IMR-90 (cell line): ENCODE results near the gene CCDC7. TPM values are rescaled to one million over a fixed set of nuclear protein-coding genes. Genes with fewer than 3 reads are reported as not detected.
A peak's percentile ranks its signal among the peaks of the same experiment; 100 is the strongest.

Experiments used
- ATAC-seq: fragments of 200-7000 bp; cut with Tn5 transposase; 2 replicates; pipeline ENCODE4 v1.9.1; 2020; ENCODE audit warnings: low read depth, mild to moderate bottlenecking, moderate library complexity
- BruUV-seq: library from RNA; stranded (reverse); fragments of 400-500 nt; replicated peaks from 2 replicates; lab custom pipeline; 2021; lab: Mats Ljungman, UMichigan
- CTCF ChIA-PET: fragments of 300-600 bp; formaldehyde crosslinking; extraction: SDS; loops from one replicate; lab custom pipeline; 2021; ENCODE audit warnings: antibody characterized with exemption; lab: Yijun Ruan, JAX
- POLR2A ChIA-PET: fragments of 300-600 bp; sonication (Branson Sonifier 250); formaldehyde crosslinking; loops from one replicate; lab custom pipeline; 2022; ENCODE audit warnings: antibody characterized with exemption; ENCODE audit not compliant: unreplicated experiment; lab: Charles Lee
- DNase-seq: peaks from one replicate; pipeline ENCODE4 v3.0.0; 2013
- H2AFZ ChIP-seq: replicated peaks from 2 replicates; pipeline ENCODE3; 2013; ENCODE audit warnings: low read length, mild to moderate bottlenecking; ENCODE audit not compliant: poor library complexity
- H2AK5ac ChIP-seq: 2 replicates; pipeline ENCODE4 v1.6.1; 2013; ENCODE audit warnings: low read depth, low read length, inconsistent platforms
- H2AK9ac ChIP-seq: replicated peaks from 2 replicates; pipeline ENCODE3; 2013; ENCODE audit warnings: mild to moderate bottlenecking, low read depth, low read length, moderate library complexity; ENCODE audit not compliant: poor library complexity
- H2BK120ac ChIP-seq: 2 replicates; pipeline ENCODE4 v1.6.1; 2013; ENCODE audit warnings: low read depth, low read length, inconsistent platforms
- H2BK15ac ChIP-seq: 3 replicates; pipeline ENCODE4 v1.6.1; 2013; ENCODE audit warnings: low read depth, low read length, inconsistent platforms
- H2BK20ac ChIP-seq: 2 replicates; pipeline ENCODE4 v1.6.1; 2013; ENCODE audit warnings: low read depth, mild to moderate bottlenecking, inconsistent platforms, low read length, moderate library complexity
- H2BK5ac ChIP-seq: 2 replicates; pipeline ENCODE4 v1.6.1; 2013; ENCODE audit warnings: mild to moderate bottlenecking, low read depth, low read length, inconsistent platforms; ENCODE audit not compliant: poor library complexity, severe bottlenecking
- H3K14ac ChIP-seq: replicated peaks from 2 replicates; pipeline ENCODE4 v1.6.1; 2013; ENCODE audit warnings: low read depth, low read length, inconsistent platforms
- H3K18ac ChIP-seq: 2 replicates; pipeline ENCODE4 v1.6.1; 2013; ENCODE audit warnings: low read depth, low read length, control low read depth
- H3K23ac ChIP-seq: 2 replicates; pipeline ENCODE4 v1.6.1; 2013; ENCODE audit warnings: low read depth, low read length, inconsistent platforms
- H3K27ac ChIP-seq: 2 replicates; pipeline ENCODE4 v1.5.1; 2013; ENCODE audit warnings: mild to moderate bottlenecking, control low read depth, low read length; ENCODE audit not compliant: insufficient read depth
- H3K27me3 ChIP-seq: 2 replicates; pipeline ENCODE4 v1.6.1; 2013; ENCODE audit warnings: low read length; ENCODE audit not compliant: control insufficient read depth, insufficient read depth
- H3K36me3 ChIP-seq: 2 replicates; pipeline ENCODE4 v1.6.1; 2013; ENCODE audit warnings: low read length, mixed read lengths; ENCODE audit not compliant: control insufficient read depth, insufficient read depth
- H3K4ac ChIP-seq: 2 replicates; pipeline ENCODE4 v1.6.1; 2013; ENCODE audit warnings: low read depth, low read length, inconsistent platforms
- H3K4me1 ChIP-seq: 2 replicates; pipeline ENCODE4 v1.6.1; 2013; ENCODE audit warnings: low read length, mixed read lengths; ENCODE audit not compliant: control insufficient read depth, insufficient read depth
- H3K4me2 ChIP-seq: 2 replicates; pipeline ENCODE4 v1.6.1; 2013; ENCODE audit warnings: low read depth, mild to moderate bottlenecking, control low read depth, low read length, moderate library complexity
- H3K4me3 ChIP-seq: 2 replicates; pipeline ENCODE4 v1.5.1; 2013; ENCODE audit warnings: low read depth, mild to moderate bottlenecking, control low read depth, low read length, moderate library complexity; ENCODE audit not compliant: insufficient read depth
- H3K56ac ChIP-seq: 2 replicates; pipeline ENCODE4 v1.6.1; 2013; ENCODE audit warnings: low read length, inconsistent platforms; ENCODE audit not compliant: insufficient read depth; ENCODE audit errors: extremely low read depth
- H3K79me1 ChIP-seq, 2 experiments: 2 replicates each; pipeline ENCODE4 v1.6.1; 2013; ENCODE audit warnings: low read length in 2 of 2, inconsistent platforms in 1 of 2, low read depth in 1 of 2
- H3K9ac ChIP-seq: 2 replicates; pipeline ENCODE4 v1.6.1; 2013; ENCODE audit warnings: low read depth, low read length, control low read depth
- H3K9me1 ChIP-seq: 2 replicates; pipeline ENCODE4 v1.6.1; 2013; ENCODE audit warnings: low read length, inconsistent platforms; ENCODE audit not compliant: insufficient read depth
- H3K9me3 ChIP-seq: 2 replicates; pipeline ENCODE4 v1.6.1; 2013; ENCODE audit warnings: low read length; ENCODE audit not compliant: control insufficient read depth, insufficient read depth
- H4K20me1 ChIP-seq: 2 replicates; pipeline ENCODE4 v1.6.1; 2013; ENCODE audit warnings: low read length, inconsistent platforms; ENCODE audit not compliant: insufficient read depth
- H4K5ac ChIP-seq: 2 replicates; pipeline ENCODE4 v1.6.1; 2013; ENCODE audit warnings: mild to moderate bottlenecking, low read depth, low read length, control low read depth
- H4K8ac ChIP-seq, 2 experiments: 2 replicates each; pipeline ENCODE4 v1.6.1; 2013; ENCODE audit warnings: low read depth in 2 of 2, low read length in 2 of 2, control low read depth in 1 of 2, inconsistent platforms in 1 of 2
- H4K91ac ChIP-seq: 2 replicates; pipeline ENCODE4 v1.6.1; 2013; ENCODE audit warnings: low read depth, low read length, inconsistent platforms; ENCODE audit not compliant: insufficient read depth
- BHLHE40 ChIP-seq: fragments of 150-350 bp; IDR thresholded peaks from 2 replicates; pipeline ENCODE4 v1.6.1; 2016; ENCODE audit warnings: mild to moderate bottlenecking, low read depth, low read length
- CHD1 ChIP-seq: IDR thresholded peaks from 2 replicates; pipeline ENCODE4 v1.6.1; 2012; ENCODE audit warnings: low read depth, low read length, improper control_type of control experiment
- CTCF ChIP-seq: conservative IDR thresholded peaks from 2 replicates; pipeline ENCODE4 v1.5.1; 2012; ENCODE audit warnings: mild to moderate bottlenecking, low read depth, low read length, improper control_type of control experiment
- FOS ChIP-seq: fragments of 150-350 bp; IDR thresholded peaks from 2 replicates; pipeline ENCODE4 v1.6.1; 2016; ENCODE audit warnings: low read depth, low read length
- MXI1 ChIP-seq: IDR thresholded peaks from 2 replicates; pipeline ENCODE4 v1.6.1; 2012; ENCODE audit warnings: low read depth, mild to moderate bottlenecking, low read length, moderate library complexity, borderline replicate concordance
- POLR2A ChIP-seq: IDR thresholded peaks from 2 replicates; pipeline ENCODE4 v1.6.1; 2012; ENCODE audit warnings: mild to moderate bottlenecking, low read depth, low read length
- WGBS, 2 experiments: methylation state at CpG; one replicate each; pipeline versions ENCODE4 v1.1.5 to v1.1.7; 2013; ENCODE audit warnings: missing lambda C conversion rate in 2 of 2; ENCODE audit not compliant: insufficient read length in 1 of 2; ENCODE audit errors: extremely low coverage in 2 of 2; 5-methylcytosine and 5-hydroxymethylcytosine counted together
- dilution Hi-C: fragments of 300-500 bp; cut with HindIII; formaldehyde crosslinking; loops from one replicate; pipeline ENCODE4 v1.14.3; 2018; ENCODE audit warnings: low sequenced_read_pairs; ENCODE audit not compliant: unreplicated experiment
- in situ Hi-C: fragments of 300-500 bp; cut with MboI; formaldehyde crosslinking; loops from 3 replicates; pipeline ENCODE4 v1.14.3; 2019; ENCODE audit warnings: low sequenced_read_pairs, inconsistent platforms, mixed read lengths
- intact Hi-C: fragments of 100-400 bp; cut with micrococcal nuclease; formaldehyde crosslinking; loops from 2 replicates; pipeline ENCODE4 v1.10.0; 2022
- polyA plus RNA-seq, 3 experiments: library from polyadenylated mRNA; depleted of rRNA; stranded (reverse); fragments of >200 nt; gene quantifications; 2 replicates each; pipeline ENCODE4 v1.2.3, GENCODE V29; 2012; ENCODE audit warnings: low replicate concordance in 1 of 3
- total RNA-seq: library from RNA; depleted of rRNA; stranded (reverse); fragments of >200 nt; gene quantifications from 2 replicates; pipeline ENCODE4 v1.2.3, GENCODE V29; 2012
- TF ChIP-seq, protein P1 (sequence below): fragments of 150-350 bp; IDR thresholded peaks from 2 replicates; pipeline ENCODE4 v1.6.1; 2017; ENCODE audit warnings: mild to moderate bottlenecking, antibody characterized with exemption, low read length, low read depth

CCDC7 gene
- total and polyA plus RNA-seq, 2 of the 4 experiments (the other 2 are of a cell fraction) = 0.74 to 4.3 TPM

GRCh38 chr10:32692174-32692573 lies 246.2 kb downstream of the CCDC7 start:
- Histone ChIP-seq H2AK5ac (no peak overlapping the region), H2BK20ac (no peak overlapping the region), H4K20me1 (no peaks in the 10 kb centered on the region), H4K91ac (no peak overlapping the region), H3K56ac (no peak overlapping the region), H4K5ac (no peak overlapping the region), H3K14ac (no peak overlapping the region), H2BK120ac (no peak overlapping the region), H2BK5ac (no peak overlapping the region), H2AFZ (no peak overlapping the region), H3K9me3 (no peaks in the 10 kb centered on the region), H2AK9ac (no peak overlapping the region), H3K4me3 (no peak overlapping the region), H3K27ac (no peak overlapping the region), H3K4ac (no peak overlapping the region), H3K36me3 (no peaks in the 10 kb centered on the region), H3K79me1 (no peaks in the 10 kb centered on the region), H4K8ac (no peak overlapping the region), H3K23ac (no peak overlapping the region), H3K9me1 (no peaks in the 10 kb centered on the region), H3K27me3 (no peaks in the 10 kb centered on the region), H3K18ac (no peak overlapping the region), H3K9ac (no peak overlapping the region), H3K4me2 (no peak overlapping the region), H2BK15ac (no peak overlapping the region), H3K4me1 (no peaks in the 10 kb centered on the region)
- dilution Hi-C loops (no loop called here), intact Hi-C loops (no loop called here), in situ Hi-C loops (no loop called here)
- no TSS peak for BruUV-seq
- ATAC-seq (peak; percentile 44; the same call in 1 of the 2 replicates), DNase-seq (peak; percentile 89)
- TF ChIP-seq CTCF = no peak
- TF ChIP-seq, protein P1, sequence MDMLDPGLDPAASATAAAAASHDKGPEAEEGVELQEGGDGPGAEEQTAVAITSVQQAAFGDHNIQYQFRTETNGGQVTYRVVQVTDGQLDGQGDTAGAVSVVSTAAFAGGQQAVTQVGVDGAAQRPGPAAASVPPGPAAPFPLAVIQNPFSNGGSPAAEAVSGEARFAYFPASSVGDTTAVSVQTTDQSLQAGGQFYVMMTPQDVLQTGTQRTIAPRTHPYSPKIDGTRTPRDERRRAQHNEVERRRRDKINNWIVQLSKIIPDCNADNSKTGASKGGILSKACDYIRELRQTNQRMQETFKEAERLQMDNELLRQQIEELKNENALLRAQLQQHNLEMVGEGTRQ = no peak
- TF ChIP-seq CHD1 = no peak
- TF ChIP-seq POLR2A = no peak
- TF ChIP-seq BHLHE40 = no peak
- TF ChIP-seq MXI1 = no peak
- no peak for TF ChIP-seq FOS
- CTCF ChIA-PET = no interaction called here
- POLR2A ChIA-PET = no interaction called here
- WGBS, 2 experiments = no CpG with 5 or more reads among the region's 1 CpG
